ENCODE results near the gene ADCY4. TPM values are rescaled to one million over a fixed set of nuclear protein-coding genes. Genes with fewer than 3 reads are reported as not detected.

ADCY4 gene
- total and polyA plus RNA-seq, 2 of the 13 experiments (the other 11 are each of a cell fraction or from before 2014, with no cell fraction given) = 0.03 TPM; not detected in 1

DNA sequence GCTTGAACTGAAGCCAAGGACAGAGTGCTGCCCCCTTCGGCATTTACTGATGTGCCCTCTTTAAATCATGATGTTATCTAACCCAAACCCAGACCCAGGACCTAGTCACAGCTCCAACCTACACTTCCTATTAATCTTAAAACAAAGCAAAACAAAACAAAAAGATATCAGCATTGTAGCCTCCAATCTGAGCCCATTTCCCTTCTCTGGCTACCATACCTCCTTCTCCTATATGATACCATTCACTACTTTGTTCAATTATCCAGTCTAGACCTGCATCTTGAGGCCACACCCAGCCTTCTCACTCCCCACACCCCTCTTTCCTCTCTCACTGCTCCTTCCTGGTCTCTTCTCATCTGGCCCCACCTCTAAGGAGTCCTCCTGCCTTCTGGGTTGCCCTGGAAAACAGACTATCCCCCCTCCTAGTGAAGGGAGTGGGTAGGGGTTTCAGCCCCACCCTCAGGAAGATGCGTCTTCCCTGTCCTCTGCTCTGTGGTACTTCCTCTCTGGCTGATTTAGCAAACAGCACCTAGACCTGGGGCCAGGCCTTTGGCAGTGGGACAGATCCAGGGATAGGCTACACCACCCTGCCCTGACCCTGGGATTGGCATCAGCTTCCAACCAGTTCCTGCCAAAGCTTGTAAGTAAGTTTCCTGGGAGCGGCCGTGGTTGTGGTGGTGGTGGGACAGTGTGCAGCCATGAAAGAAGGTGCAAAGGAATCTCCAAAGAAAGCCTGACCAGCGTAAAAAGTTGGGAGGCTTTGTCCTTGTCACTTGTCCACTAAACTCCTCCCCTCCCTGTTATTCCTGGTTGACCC is 20.3 kb downstream of the ADCY4 start (continued):
- TF ChIP-seq, protein P1, sequence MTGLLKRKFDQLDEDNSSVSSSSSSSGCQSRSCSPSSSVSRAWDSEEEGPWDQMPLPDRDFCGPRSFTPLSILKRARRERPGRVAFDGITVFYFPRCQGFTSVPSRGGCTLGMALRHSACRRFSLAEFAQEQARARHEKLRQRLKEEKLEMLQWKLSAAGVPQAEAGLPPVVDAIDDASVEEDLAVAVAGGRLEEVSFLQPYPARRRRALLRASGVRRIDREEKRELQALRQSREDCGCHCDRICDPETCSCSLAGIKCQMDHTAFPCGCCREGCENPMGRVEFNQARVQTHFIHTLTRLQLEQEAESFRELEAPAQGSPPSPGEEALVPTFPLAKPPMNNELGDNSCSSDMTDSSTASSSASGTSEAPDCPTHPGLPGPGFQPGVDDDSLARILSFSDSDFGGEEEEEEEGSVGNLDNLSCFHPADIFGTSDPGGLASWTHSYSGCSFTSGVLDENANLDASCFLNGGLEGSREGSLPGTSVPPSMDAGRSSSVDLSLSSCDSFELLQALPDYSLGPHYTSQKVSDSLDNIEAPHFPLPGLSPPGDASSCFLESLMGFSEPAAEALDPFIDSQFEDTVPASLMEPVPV (CRISPR knock-in tag; IDR thresholded peaks at IDR 0.05) = no peak
- TF ChIP-seq, protein P2, sequence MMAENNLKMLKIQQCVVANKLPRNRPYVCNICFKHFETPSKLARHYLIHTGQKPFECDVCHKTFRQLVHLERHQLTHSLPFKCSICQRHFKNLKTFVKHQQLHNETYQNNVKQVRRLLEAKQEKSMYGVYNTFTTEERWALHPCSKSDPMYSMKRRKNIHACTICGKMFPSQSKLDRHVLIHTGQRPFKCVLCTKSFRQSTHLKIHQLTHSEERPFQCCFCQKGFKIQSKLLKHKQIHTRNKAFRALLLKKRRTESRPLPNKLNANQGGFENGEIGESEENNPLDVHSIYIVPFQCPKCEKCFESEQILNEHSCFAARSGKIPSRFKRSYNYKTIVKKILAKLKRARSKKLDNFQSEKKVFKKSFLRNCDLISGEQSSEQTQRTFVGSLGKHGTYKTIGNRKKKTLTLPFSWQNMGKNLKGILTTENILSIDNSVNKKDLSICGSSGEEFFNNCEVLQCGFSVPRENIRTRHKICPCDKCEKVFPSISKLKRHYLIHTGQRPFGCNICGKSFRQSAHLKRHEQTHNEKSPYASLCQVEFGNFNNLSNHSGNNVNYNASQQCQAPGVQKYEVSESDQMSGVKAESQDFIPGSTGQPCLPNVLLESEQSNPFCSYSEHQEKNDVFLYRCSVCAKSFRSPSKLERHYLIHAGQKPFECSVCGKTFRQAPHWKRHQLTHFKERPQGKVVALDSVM (CRISPR knock-in tag; IDR thresholded peaks at IDR 0.05) = no peak
- TF ChIP-seq MXD1 (CRISPR knock-in tag; IDR thresholded peaks at IDR 0.05) (no peak), ZNF10 (CRISPR knock-in tag; IDR thresholded peaks at IDR 0.05; ENCODE audit: borderline replicate concordance, low read depth) (no peak), ZFP90 (CRISPR knock-in tag; IDR thresholded peaks at IDR 0.05; ENCODE audit: borderline replicate concordance) (no peak), SSRP1 (CRISPR knock-in tag; IDR thresholded peaks at IDR 0.05) (peak; percentile 23; the same call in 1 of the 2 replicates), JDP2 (CRISPR knock-in tag; IDR thresholded peaks at IDR 0.05; ENCODE audit: borderline replicate concordance) (no peak), IKZF1 (IDR thresholded peaks at IDR 0.05) (peak; percentile 68; the same call in 1 of the 2 replicates), ZNF713 (CRISPR knock-in tag; IDR thresholded peaks at IDR 0.05) (no peak), ZBTB7A (CRISPR knock-in tag; IDR thresholded peaks at IDR 0.05) (peak; percentile 30; the same call in 1 of the 2 replicates), HNRNPLL (IDR thresholded peaks at IDR 0.05; ENCODE audit: low read depth, low read length, poor library complexity, severe bottlenecking) (no peak), TARDBP (CRISPR knock-in tag; IDR thresholded peaks at IDR 0.05) (0 out of 2 replicates have a peak, but pooled peaks have one; percentile 8), ZFP82 (CRISPR knock-in tag; IDR thresholded peaks at IDR 0.05; ENCODE audit: borderline replicate concordance) (no peak), NONO (IDR thresholded peaks at IDR 0.05) (0 out of 2 replicates have a peak, but pooled peaks have one; percentile 67), NONO (CRISPR knock-in tag; conservative IDR thresholded peaks at IDR 0.05) (no peak), ZIK1 (CRISPR knock-in tag; IDR thresholded peaks at IDR 0.05; ENCODE audit: borderline replicate concordance, low read depth) (peak; percentile 65; the same call in 1 of the 2 replicates), SATB2 (CRISPR knock-in tag; IDR thresholded peaks at IDR 0.05) (no peak), KDM2A (CRISPR knock-in tag; IDR thresholded peaks at IDR 0.05; ENCODE audit: borderline replicate concordance, low read depth) (0 out of 2 replicates have a peak, but pooled peaks have one; percentile 19), ZBTB39 (CRISPR knock-in tag; IDR thresholded peaks at IDR 0.05) (no peak), GATAD1 (CRISPR knock-in tag; IDR thresholded peaks at IDR 0.05) (no peak), ISX (CRISPR knock-in tag; conservative IDR thresholded peaks at IDR 0.05) (no peak)
- TF ChIP-seq, protein P3, sequence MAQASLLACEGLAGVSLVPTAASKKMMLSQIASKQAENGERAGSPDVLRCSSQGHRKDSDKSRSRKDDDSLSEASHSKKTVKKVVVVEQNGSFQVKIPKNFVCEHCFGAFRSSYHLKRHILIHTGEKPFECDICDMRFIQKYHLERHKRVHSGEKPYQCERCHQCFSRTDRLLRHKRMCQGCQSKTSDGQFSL (CRISPR knock-in tag; IDR thresholded peaks at IDR 0.05) = no peak

Measured in HepG2 (cell line).